ENCODE measurements around the gene MYLK4. TPM values are rescaled to one million over a fixed set of nuclear protein-coding genes. Genes with fewer than 3 reads are reported as not detected.

MYLK4 gene
- total RNA-seq, 4 donors from 2014 or later = 0.41 to 0.79 (median 0.67) TPM

DNA sequence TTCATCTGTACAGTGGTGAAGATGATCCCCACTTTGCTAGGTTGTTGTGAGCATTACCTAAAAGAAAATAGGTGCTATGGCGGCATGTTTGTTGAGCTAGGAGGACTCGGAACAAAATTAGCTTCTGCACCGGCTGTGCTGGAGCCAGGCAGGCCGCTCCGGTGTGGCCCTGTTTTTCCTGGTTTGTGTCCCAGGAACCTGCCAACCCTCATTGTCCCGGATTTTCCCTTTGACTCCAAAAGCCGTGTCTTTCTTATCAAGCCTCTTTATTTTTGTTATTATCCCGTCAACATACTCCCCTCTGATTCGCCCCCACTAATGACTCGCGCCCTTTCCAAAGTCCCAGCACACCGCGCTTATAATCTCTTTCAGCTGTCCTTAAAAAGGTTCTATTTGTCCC lies 117.0 kb downstream of the MYLK4 start:
- Histone ChIP-seq H3K27me3 (no peaks in the 10 kb centered on the region), H3K4me1 (peaks cover 0 to 13% (median 7%) of the 10 kb centered on the region in 4 donors), H3K9me3 (no peaks in the 10 kb centered on the region), H3K4me3 (peak overlapping the region in 3 of 4 donors; percentile 23 to 52 (median 40)), H3K27ac (peak overlapping the region; percentile 6 to 40 (median 25)), H3K36me3 (no peaks in the 10 kb centered on the region)
- no peak for TF ChIP-seq POLR2AphosphoS5 (IDR thresholded peaks at IDR 0.05)
- TF ChIP-seq POLR2A (IDR thresholded peaks at IDR 0.05) = no peak
- TF ChIP-seq CTCF (IDR thresholded peaks at IDR 0.05) = no peak
- TF ChIP-seq EP300 (IDR thresholded peaks at IDR 0.05; ENCODE audit: low read depth) = no peak
- WGBS, 2 donors (ENCODE audit: low coverage in 1 of 2) = 60 to 89% methylated on average over 1 to 13 of the region's 13 CpGs
- in situ Hi-C loops (cut with MboI; ENCODE audit: low pct_ligation_motif_present in 1 of 4, low pct_unique_long_range_greater_than_20kb in 1 of 4, low sequenced_read_pairs in 3 of 4) = loop anchor here (10.0 to 25.0 kb wide), 4 partner anchors 271 to 1046 kb away; no protein-coding TSS in a partner anchor
- no peak for DNase-seq
- intact Hi-C loops (cut with DNase I; ENCODE audit: low total_unique reads) = no loop called here

DNA sequence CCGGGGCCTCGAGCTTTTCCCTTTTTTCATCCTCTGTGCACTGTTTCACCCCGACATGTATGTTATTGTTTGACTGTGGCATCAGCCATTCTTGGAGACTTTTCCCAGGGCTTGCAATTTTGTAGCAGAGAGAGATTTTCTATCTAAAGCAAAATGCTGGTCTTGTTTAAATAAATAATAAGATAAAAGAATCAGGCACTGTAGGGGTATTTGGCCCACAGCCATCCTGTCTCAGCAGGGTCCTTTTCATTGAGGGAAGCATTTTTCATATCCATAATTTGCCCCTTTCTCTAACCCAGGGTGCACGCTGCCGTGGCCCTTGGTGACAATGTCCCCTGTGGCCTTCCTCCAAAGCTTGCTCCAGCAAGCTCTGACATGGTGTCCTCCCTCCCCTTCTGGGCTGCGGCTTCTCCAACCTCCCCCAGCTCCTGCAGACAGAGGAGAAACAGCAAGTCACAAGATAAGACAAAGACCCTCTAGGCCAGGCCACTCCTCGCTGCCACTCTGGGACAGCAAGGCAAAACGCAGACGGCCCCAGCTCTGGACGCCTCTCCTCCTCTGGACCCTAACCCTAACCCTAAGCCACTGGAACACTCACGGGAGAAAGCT lies 117.6 kb downstream of the MYLK4 start:
- intact Hi-C loops (cut with DNase I; ENCODE audit: low total_unique reads) = no loop called here
- Histone ChIP-seq H3K27ac (peak overlapping the region in 1 of 4 donors; percentile 20), H3K9me3 (no peaks in the 10 kb centered on the region), H3K4me3 (no peak overlapping the region), H3K36me3 (no peaks in the 10 kb centered on the region), H3K27me3 (no peaks in the 10 kb centered on the region), H3K4me1 (peaks cover 0 to 13% (median 7%) of the 10 kb centered on the region in 4 donors)
- in situ Hi-C loops (cut with MboI; ENCODE audit: low pct_ligation_motif_present in 1 of 4, low pct_unique_long_range_greater_than_20kb in 1 of 4, low sequenced_read_pairs in 3 of 4) = loop anchor here (10.0 to 25.0 kb wide), 4 partner anchors 271 to 1046 kb away; no protein-coding TSS in a partner anchor
- DNase-seq = no peak
- TF ChIP-seq CTCF (IDR thresholded peaks at IDR 0.05) (no peak), POLR2A (IDR thresholded peaks at IDR 0.05) (no peak), POLR2AphosphoS5 (IDR thresholded peaks at IDR 0.05) (no peak), EP300 (IDR thresholded peaks at IDR 0.05; ENCODE audit: low read depth) (no peak)
- WGBS, 2 donors (ENCODE audit: low coverage in 1 of 2) = 90 to 94% methylated on average over 3 to 11 of the region's 11 CpGs

DNA sequence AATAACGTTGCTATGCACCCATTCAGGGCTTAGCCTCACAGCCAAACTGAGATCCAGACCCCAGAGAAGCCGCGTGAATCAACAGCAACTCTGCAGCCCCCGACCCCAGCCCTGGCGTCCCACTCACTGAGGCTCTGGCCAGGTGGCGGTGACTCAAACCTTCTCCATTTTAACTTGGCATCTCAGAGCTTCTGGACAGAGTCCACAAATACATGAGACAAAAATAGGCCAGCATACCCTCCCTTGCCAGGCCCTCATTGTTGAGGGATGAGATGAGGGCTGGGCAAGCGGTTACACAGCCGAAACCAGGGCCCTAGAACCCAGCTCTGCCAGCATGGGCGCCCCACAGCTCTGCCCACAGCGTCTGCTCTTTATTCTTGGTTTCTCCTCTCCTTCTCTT lies 118.4 kb downstream of the MYLK4 start:
- Histone ChIP-seq H3K4me3 (no peak overlapping the region), H3K4me1 (peaks cover 0 to 13% (median 7%) of the 10 kb centered on the region in 4 donors), H3K9me3 (no peaks in the 10 kb centered on the region), H3K27ac (peak overlapping the region in 1 of 4 donors; percentile 20), H3K27me3 (no peaks in the 10 kb centered on the region), H3K36me3 (no peaks in the 10 kb centered on the region)
- TF ChIP-seq POLR2AphosphoS5 (IDR thresholded peaks at IDR 0.05) (no peak), POLR2A (IDR thresholded peaks at IDR 0.05) (no peak), CTCF (IDR thresholded peaks at IDR 0.05) (no peak), EP300 (IDR thresholded peaks at IDR 0.05; ENCODE audit: low read depth) (no peak)
- intact Hi-C loops (cut with DNase I; ENCODE audit: low total_unique reads) (no loop called here), in situ Hi-C loops (cut with MboI; ENCODE audit: low pct_ligation_motif_present in 1 of 4, low pct_unique_long_range_greater_than_20kb in 1 of 4, low sequenced_read_pairs in 3 of 4) (loop anchor here (10.0 to 25.0 kb wide), 4 partner anchors 270 to 1045 kb away; no protein-coding TSS in a partner anchor)
- WGBS, 2 donors (ENCODE audit: low coverage in 1 of 2) = 79 to 91% methylated on average over 4 to 10 of the region's 10 CpGs
- no peak for DNase-seq

DNA sequence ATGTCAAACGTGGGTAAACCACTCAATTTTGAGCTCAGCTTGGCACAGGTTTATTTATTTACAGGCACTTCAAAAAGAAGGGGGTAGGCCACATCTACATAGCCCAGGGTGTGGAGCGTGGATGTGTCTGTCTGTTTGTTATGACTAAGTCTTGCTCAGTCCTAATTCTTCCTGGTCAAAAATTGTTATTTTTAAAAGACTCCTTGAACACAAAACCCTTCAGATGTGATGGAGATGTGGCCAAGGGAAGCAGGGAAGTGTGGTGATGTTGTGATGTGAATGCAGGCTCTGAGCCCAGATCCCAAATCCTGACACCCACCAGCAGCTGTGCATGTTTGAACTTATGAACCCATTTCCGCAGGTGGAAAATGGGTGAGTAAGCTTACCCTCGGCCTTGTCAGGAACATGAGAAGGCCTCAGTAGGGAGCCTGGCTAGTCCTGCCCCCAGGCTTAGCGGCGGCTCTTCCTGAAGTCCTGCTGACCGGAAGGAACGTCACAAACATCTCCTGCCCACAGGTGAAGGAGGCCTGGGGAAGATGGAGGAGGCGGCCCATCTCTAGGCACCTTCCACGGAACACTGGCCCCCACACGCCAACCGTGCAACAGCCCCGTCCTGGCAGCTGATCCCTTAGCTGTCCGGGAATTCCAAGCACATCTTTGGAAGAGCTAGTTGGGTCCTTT lies 119.7 kb downstream of the MYLK4 start:
- Histone ChIP-seq H3K36me3 (no peaks in the 10 kb centered on the region), H3K4me1 (peaks cover 0 to 13% (median 7%) of the 10 kb centered on the region in 4 donors), H3K9me3 (no peaks in the 10 kb centered on the region), H3K27ac (no peak overlapping the region), H3K27me3 (no peaks in the 10 kb centered on the region), H3K4me3 (no peak overlapping the region)
- TF ChIP-seq POLR2AphosphoS5 (IDR thresholded peaks at IDR 0.05) (no peak), EP300 (IDR thresholded peaks at IDR 0.05; ENCODE audit: low read depth) (no peak), POLR2A (IDR thresholded peaks at IDR 0.05) (no peak), CTCF (IDR thresholded peaks at IDR 0.05) (no peak)
- no peak for DNase-seq
- WGBS, 2 donors (ENCODE audit: low coverage in 1 of 2) = 45 to 78% methylated on average over 2 to 14 of the region's 14 CpGs
- intact Hi-C loops (cut with DNase I; ENCODE audit: low total_unique reads) (no loop called here), in situ Hi-C loops (cut with MboI; ENCODE audit: low pct_ligation_motif_present in 1 of 4, low pct_unique_long_range_greater_than_20kb in 1 of 4, low sequenced_read_pairs in 3 of 4) (loop anchor here (10.0 to 25.0 kb wide), 4 partner anchors 269 to 1044 kb away; no protein-coding TSS in a partner anchor)

All from transverse colon (tissue), 4 donors.